ENCODE measurements around the gene HBQ1. TPM values are rescaled to one million over a fixed set of nuclear protein-coding genes. Genes with fewer than 3 reads are reported as not detected.
"Not testable (repeated sequence)": the region's sequence is repeated elsewhere in the genome, so short reads cannot be mapped to it uniquely, and the experiment has no call there.

Gene HBQ1
- 1.4 TPM for polyA plus RNA-seq (ENCODE audit: insufficient read length)

DNA sequence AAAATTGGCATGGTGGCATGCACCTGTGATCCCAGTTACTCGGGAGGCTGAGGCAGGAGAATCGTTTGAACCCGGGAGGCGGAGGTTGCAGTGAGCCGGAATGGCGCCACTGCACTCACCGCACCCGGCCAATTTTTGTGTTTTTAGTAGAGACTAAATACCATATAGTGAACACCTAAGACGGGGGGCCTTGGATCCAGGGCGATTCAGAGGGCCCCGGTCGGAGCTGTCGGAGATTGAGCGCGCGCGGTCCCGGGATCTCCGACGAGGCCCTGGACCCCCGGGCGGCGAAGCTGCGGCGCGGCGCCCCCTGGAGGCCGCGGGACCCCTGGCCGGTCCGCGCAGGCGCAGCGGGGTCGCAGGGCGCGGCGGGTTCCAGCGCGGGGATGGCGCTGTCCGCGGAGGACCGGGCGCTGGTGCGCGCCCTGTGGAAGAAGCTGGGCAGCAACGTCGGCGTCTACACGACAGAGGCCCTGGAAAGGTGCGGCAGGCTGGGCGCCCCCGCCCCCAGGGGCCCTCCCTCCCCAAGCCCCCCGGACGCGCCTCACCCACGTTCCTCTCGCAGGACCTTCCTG lies at the start of gene HBQ1:
HBQ1 (plus strand) TSS at position 359 of the 575 bp plus-strand sequence; CDS start at position 387, 28 bp downstream.
- DNase-seq (ENCODE audit: low read depth): no peak

DNA sequence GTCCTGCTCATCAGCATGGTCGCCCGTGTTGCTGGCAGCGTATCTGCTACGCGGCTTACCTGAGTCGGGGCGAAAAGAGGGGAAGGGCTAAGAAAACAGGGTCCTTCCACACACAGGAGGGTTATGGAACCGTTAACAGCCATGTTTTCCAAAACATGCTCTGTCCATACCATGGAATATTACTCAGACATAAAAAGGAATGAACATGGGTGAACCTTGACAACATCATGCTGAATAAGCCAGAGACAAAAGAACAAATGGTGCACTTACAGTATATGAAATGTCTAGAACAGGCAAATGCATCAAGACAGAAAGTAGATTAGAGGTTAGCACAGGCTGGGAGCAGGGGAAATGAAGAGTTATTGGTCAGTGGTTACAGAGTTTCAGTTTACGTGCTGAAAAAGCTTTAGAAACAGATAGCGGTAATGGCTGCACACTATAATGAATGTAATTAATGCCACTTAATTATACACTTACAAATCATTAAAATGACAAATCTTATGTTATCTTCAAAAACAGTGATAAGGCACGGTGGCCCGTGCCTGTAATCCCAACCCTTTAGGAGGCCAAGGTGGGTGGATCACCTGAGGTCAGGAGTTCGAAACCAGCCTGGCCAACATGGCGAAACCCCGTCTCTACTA lies 49.6 kb upstream of the HBQ1 start:
- DNase-seq (ENCODE audit: low read depth): no peak

DNA sequence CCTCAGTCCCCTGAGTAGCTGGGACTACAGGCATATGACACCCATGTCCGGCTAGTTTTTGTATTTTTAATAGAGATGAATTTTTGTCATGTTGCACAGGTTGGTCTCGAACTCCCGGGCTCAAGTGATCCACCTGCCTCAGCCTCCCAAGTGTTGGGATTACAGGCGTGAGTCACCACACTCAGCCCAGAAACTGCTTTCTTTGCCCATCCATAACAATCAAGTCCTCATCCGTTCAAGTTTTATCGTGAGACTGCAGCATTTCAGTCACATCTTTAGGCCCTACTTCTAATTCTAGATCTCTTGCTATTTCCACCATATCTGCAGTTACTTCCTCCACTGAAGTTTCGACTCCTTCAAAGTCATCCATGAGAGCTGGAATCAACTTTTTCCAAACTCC lies 48.1 kb upstream of the HBQ1 start:
- no peak for DNase-seq (ENCODE audit: low read depth)

DNA sequence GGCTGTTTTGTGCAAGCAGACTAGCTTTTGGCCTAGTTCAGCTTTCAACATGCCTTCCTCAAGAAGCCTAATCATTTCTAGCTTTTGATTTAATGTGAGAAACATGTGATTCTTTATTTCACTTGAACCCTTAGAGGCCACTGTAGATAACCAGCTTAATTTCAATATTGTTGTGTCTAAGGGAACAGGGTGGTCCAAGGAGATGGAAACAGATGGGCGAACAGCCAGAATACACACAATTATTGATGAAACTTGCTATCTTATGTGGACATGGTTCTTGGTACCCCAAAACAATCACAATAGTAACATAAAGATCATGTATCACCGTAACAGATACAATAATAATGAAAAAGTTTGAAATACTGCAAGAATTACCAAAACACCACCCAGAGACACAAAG lies 46.5 kb upstream of the HBQ1 start:
- no peak for DNase-seq (ENCODE audit: low read depth)

GRCh38 chr16:138049-138417 lies 42.2 kb upstream of the HBQ1 start:
- no peak for DNase-seq (ENCODE audit: low read depth)

- no peak for DNase-seq (ENCODE audit: low read depth)
Observed at GRCh38 chr16:140175-140857, 39.9 kb upstream of the HBQ1 start.

GRCh38 chr16:142405-142967 lies 37.8 kb upstream of the HBQ1 start:
- no peak for DNase-seq (ENCODE audit: low read depth)

DNA sequence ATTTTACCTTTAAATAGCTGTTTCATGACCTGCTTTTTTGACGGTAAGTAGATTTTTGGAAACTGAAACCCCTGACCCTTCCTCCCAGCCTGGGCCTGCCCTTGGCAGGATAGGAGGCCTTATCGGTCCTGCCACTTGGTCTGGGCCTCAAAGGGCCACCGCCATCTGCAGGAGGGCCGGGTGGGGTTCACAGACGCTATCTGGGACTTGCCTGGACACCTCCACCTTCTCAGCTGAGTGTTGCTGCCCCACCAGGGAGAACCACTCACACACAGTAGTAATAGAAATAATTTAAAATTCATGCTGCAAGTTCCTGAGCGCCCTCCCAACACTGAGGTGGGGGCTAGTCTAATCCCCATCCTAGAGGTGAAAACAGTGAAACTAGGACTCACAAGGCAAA lies 37.2 kb upstream of the HBQ1 start:
- no peak for DNase-seq (ENCODE audit: low read depth)

DNA sequence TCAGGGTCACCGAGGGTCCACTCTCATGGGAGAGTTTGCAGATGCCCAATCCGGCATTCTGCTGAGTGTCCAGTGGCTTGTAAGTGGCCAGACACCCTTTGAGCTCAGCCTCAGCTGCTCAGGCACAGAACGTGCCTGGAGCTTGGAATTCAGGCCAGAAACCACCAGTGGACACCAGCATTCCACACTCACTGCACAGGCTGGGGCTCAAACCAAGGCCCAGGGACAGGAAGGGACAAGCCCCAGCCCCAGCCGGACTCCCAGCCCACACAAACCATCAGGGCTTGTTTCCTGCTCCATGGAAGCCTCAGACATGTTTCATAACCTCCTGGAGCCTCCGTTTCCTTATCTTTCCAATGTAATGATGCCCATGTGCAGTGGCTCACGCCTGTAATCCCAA lies 36.8 kb upstream of the HBQ1 start:
- no peak for DNase-seq (ENCODE audit: low read depth)

- DNase-seq (ENCODE audit: low read depth): no peak
Observed at GRCh38 chr16:144797-145252, 35.4 kb upstream of the HBQ1 start.

GRCh38 chr16:146646-147045 lies 33.6 kb upstream of the HBQ1 start:
- DNase-seq (ENCODE audit: low read depth): no peak

GRCh38 chr16:149024-149660 lies 31.1 kb upstream of the HBQ1 start:
- no peak for DNase-seq (ENCODE audit: low read depth)

GRCh38 chr16:152141-153128 lies 27.8 kb upstream of the HBQ1 start, which contains the start of gene HBZ:
HBZ (plus strand) TSS chr16:152644; CDS start chr16:152910, 266 bp downstream.
- DNase-seq (ENCODE audit: low read depth): no peak

DNA sequence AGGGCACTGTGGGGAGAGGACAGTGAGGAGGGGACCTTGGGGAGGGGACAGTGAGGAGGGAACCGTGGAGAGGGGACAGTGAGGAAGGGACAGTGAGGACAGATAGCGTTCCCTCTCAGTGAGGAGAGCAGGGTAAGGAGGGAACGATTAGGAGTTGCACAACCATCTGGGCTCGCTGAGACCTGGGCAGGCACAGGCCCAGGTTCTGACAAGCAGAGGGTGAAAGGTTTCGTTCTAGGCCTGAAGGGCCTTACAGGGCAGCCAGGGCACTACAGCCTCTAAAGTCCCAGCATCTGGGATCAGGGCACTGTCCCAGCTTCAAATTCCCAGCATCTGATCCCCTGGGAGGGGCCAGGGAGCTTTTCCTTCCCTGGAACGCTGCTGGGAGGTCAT lies 27.1 kb upstream of the HBQ1 start:
- not testable (repeated sequence) for DNase-seq (ENCODE audit: low read depth)

DNA sequence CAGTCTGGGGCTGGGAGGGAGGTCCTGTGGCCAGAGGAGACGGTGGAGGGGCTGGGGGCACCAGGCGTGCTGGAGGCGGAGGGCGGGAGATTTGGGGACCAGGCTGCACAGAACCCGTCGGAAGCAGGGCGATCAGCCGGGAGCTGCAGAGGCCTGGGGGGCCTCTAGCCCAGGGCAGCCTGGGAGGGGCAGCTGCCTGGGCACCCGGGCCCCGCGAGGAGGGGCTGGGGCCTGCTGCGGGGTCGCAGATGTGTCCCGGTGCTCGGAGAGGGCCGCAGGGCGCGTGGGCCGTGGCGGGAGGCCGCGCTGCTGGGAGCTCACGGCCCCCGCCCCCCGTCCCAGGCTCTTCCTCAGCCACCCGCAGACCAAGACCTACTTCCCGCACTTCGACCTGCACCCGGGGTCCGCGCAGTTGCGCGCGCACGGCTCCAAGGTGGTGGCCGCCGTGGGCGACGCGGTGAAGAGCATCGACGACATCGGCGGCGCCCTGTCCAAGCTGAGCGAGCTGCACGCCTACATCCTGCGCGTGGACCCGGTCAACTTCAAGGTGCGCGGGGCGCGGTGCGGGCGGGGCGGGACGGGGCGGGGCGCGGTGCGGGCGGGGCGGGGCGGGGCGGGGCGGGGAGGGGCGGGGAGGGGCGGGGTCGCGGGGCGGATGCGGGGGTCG lies 26.6 kb upstream of the HBQ1 start:
- DNase-seq (ENCODE audit: low read depth): not testable (repeated sequence)

GRCh38 chr16:154217-155030 lies 25.8 kb upstream of the HBQ1 start:
- DNase-seq (ENCODE audit: low read depth): no peak

GRCh38 chr16:155031-155398 lies 25.2 kb upstream of the HBQ1 start:
- DNase-seq (ENCODE audit: low read depth): no peak

- DNase-seq (ENCODE audit: low read depth): no peak
Observed at GRCh38 chr16:159136-159849, 21.0 kb upstream of the HBQ1 start.

DNA sequence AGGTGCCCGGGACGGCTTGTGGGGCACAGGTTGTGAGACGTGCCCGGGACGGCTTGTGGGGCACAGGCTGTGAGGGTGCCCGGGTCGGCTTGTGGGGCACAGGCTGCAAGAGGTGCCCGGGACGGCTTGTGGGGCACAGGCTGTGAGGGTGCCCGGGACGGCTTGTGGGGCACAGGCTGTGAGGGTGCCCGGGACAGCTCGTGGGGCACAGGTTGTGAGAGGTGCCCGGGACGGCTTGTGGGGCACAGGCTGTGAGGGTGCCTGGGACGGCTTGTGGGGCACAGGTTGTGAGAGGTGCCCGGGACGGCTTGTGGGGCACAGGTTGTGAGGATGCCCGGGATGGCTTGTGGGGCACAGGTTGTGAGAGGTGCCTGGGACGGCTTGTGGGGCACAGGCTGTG lies 20.0 kb upstream of the HBQ1 start:
- not testable (repeated sequence) for DNase-seq (ENCODE audit: low read depth)

Data from forelimb muscle (tissue), 1 donor.